NB4 (cell line): Measurements from ENCODE around the gene AEBP2.

Experiments used
- DNase-seq: peaks from one replicate; pipeline ENCODE4 v3.0.0; 2010; ENCODE audit warnings: low read depth
- H3K4me3 ChIP-seq: one replicate; pipeline ENCODE4 v1.5.1; 2011; ENCODE audit warnings: mild to moderate bottlenecking, low read depth, low read length, moderate library complexity
- CTCF ChIP-seq: IDR thresholded peaks from one replicate; pipeline ENCODE4 v1.5.1; 2012; ENCODE audit warnings: low read depth, low read length
- MAX ChIP-seq: IDR thresholded peaks from 2 replicates; pipeline ENCODE4 v1.6.1; 2011; ENCODE audit warnings: low read depth, low read length
- MYC ChIP-seq: IDR thresholded peaks from 2 replicates; pipeline ENCODE4 v1.6.1; 2011; ENCODE audit warnings: low read depth, low read length
- POLR2A ChIP-seq: IDR thresholded peaks from 2 replicates; pipeline ENCODE4 v1.6.1; 2011; ENCODE audit warnings: mild to moderate bottlenecking; ENCODE audit not compliant: insufficient read length; ENCODE audit errors: extremely low read depth

Gene AEBP2

GRCh38 chr12:19553175-19553574 lies 113.9 kb downstream of the AEBP2 start:
- DNase-seq: no peak
- H3K4me3 ChIP-seq: no peak overlapping the region
- no peak for TF ChIP-seq POLR2A
- TF ChIP-seq CTCF: no peak
- no peak for TF ChIP-seq MAX
- no peak for TF ChIP-seq MYC

- DNase-seq: no peak
- no peak overlapping the region for H3K4me3 ChIP-seq
- TF ChIP-seq MAX: no peak
- no peak for TF ChIP-seq POLR2A
- TF ChIP-seq CTCF: no peak
- TF ChIP-seq MYC: no peak
These were observed 122.2 kb downstream of the AEBP2 start for GRCh38 chr12:19561411-19561961.
